GM23338 (cell line): ENCODE measurements around the gene FTCD. TPM values are rescaled to one million over a fixed set of nuclear protein-coding genes. Genes with fewer than 3 reads are reported as not detected.

ENCODE experiments used
- ATAC-seq: fragments of 200-7000 bp; cut with Tn5 transposase; 3 replicates; pipeline ENCODE4 v1.9.1; 2020
- DNase-seq: peaks from one replicate; pipeline ENCODE4 v3.0.0-alpha.2; 2015; ENCODE audit warnings: low spot score
- H2AFZ ChIP-seq: fragments of 200-600 bp; sonication (generic); 2 replicates; pipeline ENCODE4 v1.8.0; 2016; ENCODE audit warnings: antibody characterized with exemption, mild to moderate bottlenecking, moderate library complexity
- H3F3A ChIP-seq: fragments of 200-600 bp; sonication (generic); replicated peaks from 2 replicates; pipeline ENCODE4 v1.8.0; 2017; ENCODE audit warnings: antibody characterized with exemption, mixed run types, low read depth
- H3K27ac ChIP-seq: fragments of 200-600 bp; sonication (generic); 2 replicates; pipeline ENCODE4 v1.6.1; 2016; ENCODE audit warnings: low read depth
- H3K27me3 ChIP-seq: fragments of 200-600 bp; sonication (generic); 2 replicates; pipeline ENCODE4 v1.8.0; 2016; ENCODE audit warnings: mild to moderate bottlenecking, mixed run types, moderate library complexity; ENCODE audit not compliant: insufficient read depth
- H3K36me3 ChIP-seq: fragments of 200-600 bp; sonication (generic); 2 replicates; pipeline ENCODE4 v1.8.0; 2016; ENCODE audit warnings: mild to moderate bottlenecking; ENCODE audit not compliant: insufficient read depth
- H3K4me1 ChIP-seq: fragments of 200-600 bp; sonication (generic); 2 replicates; pipeline ENCODE4 v1.8.0; 2016; ENCODE audit warnings: mild to moderate bottlenecking, moderate library complexity; ENCODE audit not compliant: insufficient read depth
- H3K4me2 ChIP-seq: fragments of 200-600 bp; sonication (generic); 2 replicates; pipeline ENCODE4 v1.7.1; 2017; ENCODE audit warnings: mixed run types
- H3K4me3 ChIP-seq: fragments of 200-600 bp; sonication (generic); 2 replicates; pipeline ENCODE4 v1.6.1; 2016; ENCODE audit warnings: mixed run types
- H3K79me2 ChIP-seq: fragments of 200-600 bp; sonication (generic); replicated peaks from 2 replicates; pipeline ENCODE4 v1.8.0; 2017; ENCODE audit warnings: mild to moderate bottlenecking; ENCODE audit not compliant: insufficient read depth
- H3K9me2 ChIP-seq: fragments of 200-600 bp; sonication (generic); 2 replicates; pipeline ENCODE4 v1.8.0; 2017; ENCODE audit not compliant: insufficient read depth
- H4K20me1 ChIP-seq: fragments of 200-600 bp; sonication (generic); replicated peaks from 2 replicates; pipeline ENCODE4 v1.8.0; 2017; ENCODE audit warnings: mild to moderate bottlenecking; ENCODE audit not compliant: insufficient read depth
- H3K27ac Mint-ChIP-seq: 2 replicates; pipeline ENCODE4 v1.8.0; 2020; ENCODE audit warnings: inconsistent platforms, mild to moderate bottlenecking, moderate library complexity, mixed read lengths
- H3K27me3 Mint-ChIP-seq: 3 replicates; pipeline ENCODE4 v1.8.0; 2022; ENCODE audit warnings: low read depth, mild to moderate bottlenecking, moderate library complexity, mixed read lengths, inconsistent platforms; ENCODE audit not compliant: insufficient read depth, poor library complexity
- H3K36me3 Mint-ChIP-seq: 3 replicates; pipeline ENCODE4 v1.8.0; 2021; ENCODE audit warnings: low read depth, mild to moderate bottlenecking, inconsistent platforms, moderate library complexity, mixed read lengths
- H3K4me1 Mint-ChIP-seq: 3 replicates; pipeline ENCODE4 v1.8.0; 2020; ENCODE audit warnings: mild to moderate bottlenecking, inconsistent platforms, mixed read lengths
- H3K4me3 Mint-ChIP-seq: 3 replicates; pipeline ENCODE4 v1.8.0; 2021; ENCODE audit warnings: moderate library complexity, mild to moderate bottlenecking, inconsistent platforms, mixed read lengths
- H3K9me3 Mint-ChIP-seq: 3 replicates; pipeline ENCODE4 v1.8.0; 2020; ENCODE audit warnings: moderate library complexity, mild to moderate bottlenecking, inconsistent platforms, mixed read lengths
- CTCF ChIP-seq, 2 experiments: fragments of 200-600 bp in 1 of 2; sonication (generic) in 1 of 2; conservative IDR thresholded peaks; 2 replicates each; pipeline versions ENCODE4 v1.5.1 to v1.6.1; 2016 to 2017; ENCODE audit warnings: antibody characterized with exemption in 2 of 2, low read depth in 2 of 2, mild to moderate bottlenecking in 2 of 2, moderate library complexity in 1 of 2
- EZH2 ChIP-seq: fragments of 200-600 bp; sonication (generic); IDR thresholded peaks from one replicate; pipeline ENCODE4 v1.8.0; 2017; ENCODE audit warnings: antibody characterized with exemption, mild to moderate bottlenecking, low read depth; ENCODE audit not compliant: unreplicated experiment
- JUNB ChIP-seq: IDR thresholded peaks from one replicate; pipeline ENCODE4 v1.6.1; 2016; ENCODE audit warnings: antibody characterized with exemption; ENCODE audit not compliant: unreplicated experiment
- STAT1 ChIP-seq: IDR thresholded peaks from one replicate; pipeline ENCODE4 v1.6.1; 2016; ENCODE audit warnings: antibody characterized with exemption; ENCODE audit not compliant: unreplicated experiment
- ZNF462 ChIP-seq: fragments of 250-450 bp; sonication (Bioruptor Pico); IDR thresholded peaks from 2 replicates; pipeline ENCODE4 v1.5.0; 2020; ENCODE audit warnings: mild to moderate bottlenecking, moderate library complexity
- polyA plus RNA-seq: library from polyadenylated mRNA; unstranded; fragments of >200 nt; fragmentation: Nextera tagmentation; extraction: Ambion mirVana; gene quantifications from 2 replicates; pipeline ENCODE4 v1.2.1, GENCODE V29; 2016
- total RNA-seq: library from RNA; depleted of rRNA; stranded (reverse); fragments of >200 nt; shearing (Covaris generic); gene quantifications from 2 replicates; pipeline ENCODE4 v1.2.3, GENCODE V29; 2014

The FTCD gene
- total and polyA plus RNA-seq, 2 experiments from 2014 or later: 0.90 to 2.3 TPM

DNA sequence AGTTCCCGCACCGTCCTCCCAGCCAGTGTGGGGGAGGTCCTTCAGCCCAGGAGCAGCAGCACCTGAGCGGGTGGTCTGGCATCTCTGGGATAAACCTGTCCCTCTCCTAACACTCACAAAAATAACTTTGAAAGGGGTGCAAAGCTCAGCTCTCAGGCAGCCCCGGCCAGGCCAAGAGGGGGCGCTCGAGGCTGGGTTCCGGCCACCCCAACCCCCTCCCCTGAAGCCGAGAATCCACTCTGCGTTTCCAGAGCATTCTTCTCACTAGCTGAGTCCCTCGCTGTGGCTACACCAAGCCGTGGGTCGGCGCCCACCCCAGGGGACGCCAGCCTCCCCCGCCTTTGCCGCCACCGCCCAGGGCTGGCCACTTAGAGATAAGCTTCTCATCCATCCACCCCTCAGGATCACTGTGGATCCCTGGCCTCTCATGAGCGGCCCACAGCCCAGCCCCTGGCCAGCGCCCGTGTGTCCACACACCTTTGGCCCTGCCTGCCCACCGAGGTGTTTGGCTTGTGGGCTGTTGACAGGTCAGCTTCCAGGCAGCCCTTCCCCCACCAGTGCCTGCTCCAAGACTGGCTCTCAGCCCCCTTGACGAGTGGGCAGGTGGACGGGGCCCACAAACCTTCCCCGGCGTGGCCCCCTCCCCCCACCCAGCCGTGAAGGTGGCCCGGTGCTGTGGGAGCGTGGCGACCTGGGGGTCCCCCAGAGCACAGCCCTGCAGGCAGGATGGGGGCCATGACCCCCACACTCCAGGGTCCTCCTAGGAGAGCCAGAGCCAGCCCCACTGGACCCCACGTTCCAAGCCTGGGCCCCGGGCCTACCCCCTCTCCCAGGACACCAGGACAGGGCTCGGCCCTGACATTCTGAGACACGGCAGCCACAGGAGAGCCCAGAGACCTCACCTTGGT, 1.9 kb downstream of the FTCD start:
- Mint-ChIP-seq H3K9me3 (no peaks in the 10 kb centered on the region; the same call in 2 of the 3 replicates), H3K27me3 (peaks cover under 1% of the 10 kb centered on the region), H3K4me1 (peaks cover 15% of the 10 kb centered on the region), H3K4me3 (no peak overlapping the region), H3K36me3 (no peaks in the 10 kb centered on the region; the same call in 2 of the 3 replicates), H3K27ac (no peak overlapping the region)
- 0 out of 2 replicates have a peak overlapping the region, but pooled peaks have one; percentile 69 for H2AFZ ChIP-seq
- no peak overlapping the region for H3K27ac ChIP-seq
- no peaks in the 10 kb centered on the region for H3K9me2 ChIP-seq
- H3K4me2 ChIP-seq: peak overlapping the region; percentile 67
- no peaks in the 10 kb centered on the region for H3K79me2 ChIP-seq
- peak; percentile 81 for ATAC-seq
- no peaks in the 10 kb centered on the region for H3K27me3 ChIP-seq
- peak overlapping the region; percentile 32; the same call in 1 of the 2 replicates for H3K4me3 ChIP-seq
- H3K36me3 ChIP-seq: no peaks in the 10 kb centered on the region
- DNase-seq: peak; percentile 88
- TF ChIP-seq ZNF462 (CRISPR knock-in tag) (no peak), STAT1 (no peak), CTCF (conservative IDR thresholded peaks at IDR 0.05; ENCODE audit: low read depth in 2 of 2) (peak; percentile 77 to 78), JUNB (no peak), EZH2 (no peak)
- no peaks in the 10 kb centered on the region for H3F3A ChIP-seq
- H3K4me1 ChIP-seq: no peaks in the 10 kb centered on the region; the same call in 1 of the 2 replicates
- H4K20me1 ChIP-seq: no peaks in the 10 kb centered on the region
